ENCODE results near the gene BHLHE41. TPM values are rescaled to one million over a fixed set of nuclear protein-coding genes. Genes with fewer than 3 reads are reported as not detected.

The BHLHE41 gene
- total RNA-seq, 1 donor from 2014 or later = not detected

DNA sequence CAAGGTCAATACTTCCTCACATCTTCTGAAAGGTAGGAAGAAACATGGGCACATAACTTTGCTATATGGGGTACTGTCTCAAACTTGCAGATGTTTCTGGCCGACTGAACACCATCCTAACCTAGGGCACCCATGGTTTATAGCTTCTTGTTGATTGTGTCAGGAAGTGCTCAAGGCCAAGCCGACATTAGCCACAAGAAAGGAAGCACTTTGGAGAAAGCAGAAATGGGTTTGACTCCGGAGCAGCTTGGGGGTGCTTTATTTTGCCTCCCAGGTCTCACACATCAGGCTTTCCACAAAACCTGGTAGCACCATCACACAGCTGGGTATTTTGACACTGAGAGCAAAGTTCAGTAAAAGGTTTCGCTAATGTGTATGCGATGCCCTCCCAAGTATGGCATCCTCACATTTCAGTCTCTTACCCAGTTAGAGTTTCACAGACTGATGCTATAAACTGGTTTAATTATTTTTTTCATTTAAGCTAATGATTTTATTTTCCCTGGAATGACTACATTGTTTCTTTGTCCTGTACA, 25.2 kb upstream of the BHLHE41 start:
- H3K9me3 ChIP-seq (ENCODE audit: low read depth) = no peaks in the 10 kb centered on the region
- no peak overlapping the region for H3K9ac ChIP-seq
- H3K4me3 Mint-ChIP-seq = no peak overlapping the region
- no peak overlapping the region for H3K4me3 ChIP-seq
- no peaks in the 10 kb centered on the region for H3K4me1 ChIP-seq
- H3K4me2 ChIP-seq = no peak overlapping the region
- TF ChIP-seq, protein P1, sequence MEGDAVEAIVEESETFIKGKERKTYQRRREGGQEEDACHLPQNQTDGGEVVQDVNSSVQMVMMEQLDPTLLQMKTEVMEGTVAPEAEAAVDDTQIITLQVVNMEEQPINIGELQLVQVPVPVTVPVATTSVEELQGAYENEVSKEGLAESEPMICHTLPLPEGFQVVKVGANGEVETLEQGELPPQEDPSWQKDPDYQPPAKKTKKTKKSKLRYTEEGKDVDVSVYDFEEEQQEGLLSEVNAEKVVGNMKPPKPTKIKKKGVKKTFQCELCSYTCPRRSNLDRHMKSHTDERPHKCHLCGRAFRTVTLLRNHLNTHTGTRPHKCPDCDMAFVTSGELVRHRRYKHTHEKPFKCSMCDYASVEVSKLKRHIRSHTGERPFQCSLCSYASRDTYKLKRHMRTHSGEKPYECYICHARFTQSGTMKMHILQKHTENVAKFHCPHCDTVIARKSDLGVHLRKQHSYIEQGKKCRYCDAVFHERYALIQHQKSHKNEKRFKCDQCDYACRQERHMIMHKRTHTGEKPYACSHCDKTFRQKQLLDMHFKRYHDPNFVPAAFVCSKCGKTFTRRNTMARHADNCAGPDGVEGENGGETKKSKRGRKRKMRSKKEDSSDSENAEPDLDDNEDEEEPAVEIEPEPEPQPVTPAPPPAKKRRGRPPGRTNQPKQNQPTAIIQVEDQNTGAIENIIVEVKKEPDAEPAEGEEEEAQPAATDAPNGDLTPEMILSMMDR (IDR thresholded peaks at IDR 0.05) = no peak
- TF ChIP-seq EZH2 (IDR thresholded peaks at IDR 0.05) = no peak
- no peak for TF ChIP-seq EZH2phosphoT487 (IDR thresholded peaks at IDR 0.05)
- no peaks in the 10 kb centered on the region for H3K27me3 ChIP-seq
- H3K79me2 ChIP-seq (ENCODE audit: low read depth) = no peaks in the 10 kb centered on the region
- no peaks in the 10 kb centered on the region for H3K36me3 Mint-ChIP-seq
- DNase-seq (ENCODE audit: low spot score) = no peak
- H3K27ac ChIP-seq = no peak overlapping the region
- no peaks in the 10 kb centered on the region for H3K4me1 Mint-ChIP-seq
- H3K9me3 Mint-ChIP-seq = no peaks in the 10 kb centered on the region
- no peaks in the 10 kb centered on the region for H3F3A ChIP-seq (ENCODE audit: low read depth)
- H3K27me3 Mint-ChIP-seq (ENCODE audit: insufficient read depth, low read depth) = no peaks in the 10 kb centered on the region
- no peaks in the 10 kb centered on the region for H4K20me1 ChIP-seq (ENCODE audit: low read depth)
- H3K27ac Mint-ChIP-seq = no peak overlapping the region
- no peaks in the 10 kb centered on the region for H3K36me3 ChIP-seq
- H2AFZ ChIP-seq (replicated peaks) = no peak overlapping the region

DNA sequence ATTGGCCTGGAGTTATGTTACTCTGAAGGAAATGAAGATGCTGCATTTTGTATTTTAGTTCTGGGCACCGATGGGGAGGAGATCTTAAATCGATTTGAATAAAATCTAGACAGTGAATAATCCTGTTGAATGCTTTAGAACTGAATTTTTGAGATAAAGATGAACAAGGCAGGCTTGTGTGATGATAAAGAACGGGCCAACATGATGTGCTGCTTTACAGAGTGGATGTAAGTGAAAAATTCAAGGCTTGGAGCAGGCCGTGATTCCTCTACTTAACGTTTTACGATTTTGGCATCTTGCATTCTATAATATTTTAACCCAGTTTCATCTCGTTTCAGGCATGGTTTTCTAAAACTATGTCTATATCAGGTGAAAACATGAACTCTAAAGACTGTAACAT, 23.5 kb upstream of the BHLHE41 start:
- Mint-ChIP-seq H3K27ac (no peak overlapping the region), H3K4me3 (no peak overlapping the region), H3K9me3 (no peaks in the 10 kb centered on the region), H3K4me1 (no peaks in the 10 kb centered on the region), H3K27me3 (ENCODE audit: insufficient read depth, low read depth) (no peaks in the 10 kb centered on the region), H3K36me3 (no peaks in the 10 kb centered on the region)
- Histone ChIP-seq H3K79me2 (ENCODE audit: low read depth) (no peaks in the 10 kb centered on the region), H3K9me3 (ENCODE audit: low read depth) (no peaks in the 10 kb centered on the region), H3K4me1 (no peaks in the 10 kb centered on the region), H4K20me1 (ENCODE audit: low read depth) (no peaks in the 10 kb centered on the region), H3K9ac (no peak overlapping the region), H2AFZ (replicated peaks) (no peak overlapping the region), H3F3A (ENCODE audit: low read depth) (no peaks in the 10 kb centered on the region), H3K4me3 (no peak overlapping the region), H3K27me3 (no peaks in the 10 kb centered on the region), H3K4me2 (no peak overlapping the region), H3K27ac (no peak overlapping the region), H3K36me3 (no peaks in the 10 kb centered on the region)
- TF ChIP-seq, protein P1 (IDR thresholded peaks at IDR 0.05) = no peak
- TF ChIP-seq EZH2 (IDR thresholded peaks at IDR 0.05) = no peak
- TF ChIP-seq EZH2phosphoT487 (IDR thresholded peaks at IDR 0.05) = no peak
- DNase-seq (ENCODE audit: low spot score) = no peak

DNA sequence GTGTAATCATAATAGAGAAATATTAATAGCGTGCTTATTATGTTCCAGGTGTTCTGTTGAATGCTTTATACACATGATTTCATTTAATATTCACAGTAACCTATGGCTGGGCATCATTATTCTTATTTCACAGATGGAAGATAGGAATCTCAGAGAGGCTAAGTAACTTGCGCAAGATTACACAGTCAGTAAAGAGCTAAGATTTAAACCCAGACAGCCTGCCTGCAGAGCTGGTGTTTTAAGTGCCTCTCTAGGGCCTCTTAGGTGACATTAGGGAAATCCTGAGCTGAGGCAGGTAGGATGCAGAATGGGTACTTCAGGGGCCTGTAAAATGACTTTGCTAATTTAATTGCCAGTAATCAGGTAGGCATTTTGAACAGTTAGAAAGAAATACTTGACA, 18.5 kb upstream of the BHLHE41 start:
- Histone ChIP-seq H3K27me3 (no peaks in the 10 kb centered on the region), H3K4me2 (no peak overlapping the region), H3K9ac (no peak overlapping the region), H2AFZ (replicated peaks) (no peak overlapping the region), H3K36me3 (no peaks in the 10 kb centered on the region), H4K20me1 (ENCODE audit: low read depth) (no peaks in the 10 kb centered on the region), H3K4me3 (no peak overlapping the region), H3K9me3 (ENCODE audit: low read depth) (no peaks in the 10 kb centered on the region), H3K79me2 (ENCODE audit: low read depth) (no peaks in the 10 kb centered on the region), H3K4me1 (no peaks in the 10 kb centered on the region), H3K27ac (no peak overlapping the region), H3F3A (ENCODE audit: low read depth) (no peaks in the 10 kb centered on the region)
- Mint-ChIP-seq H3K4me3 (no peak overlapping the region), H3K4me1 (no peaks in the 10 kb centered on the region), H3K27me3 (ENCODE audit: insufficient read depth, low read depth) (no peaks in the 10 kb centered on the region), H3K36me3 (no peaks in the 10 kb centered on the region), H3K9me3 (no peaks in the 10 kb centered on the region), H3K27ac (no peak overlapping the region)
- no peak for DNase-seq (ENCODE audit: low spot score)
- TF ChIP-seq EZH2 (IDR thresholded peaks at IDR 0.05) (no peak), EZH2phosphoT487 (IDR thresholded peaks at IDR 0.05) (no peak)
- TF ChIP-seq, protein P1 (IDR thresholded peaks at IDR 0.05) = no peak
